ENCODE measurements around the gene ATP6V0C.
"Not testable (repeated sequence)": the region's sequence is repeated elsewhere in the genome, so short reads cannot be mapped to it uniquely, and the experiment has no call there.

ATP6V0C gene

DNA sequence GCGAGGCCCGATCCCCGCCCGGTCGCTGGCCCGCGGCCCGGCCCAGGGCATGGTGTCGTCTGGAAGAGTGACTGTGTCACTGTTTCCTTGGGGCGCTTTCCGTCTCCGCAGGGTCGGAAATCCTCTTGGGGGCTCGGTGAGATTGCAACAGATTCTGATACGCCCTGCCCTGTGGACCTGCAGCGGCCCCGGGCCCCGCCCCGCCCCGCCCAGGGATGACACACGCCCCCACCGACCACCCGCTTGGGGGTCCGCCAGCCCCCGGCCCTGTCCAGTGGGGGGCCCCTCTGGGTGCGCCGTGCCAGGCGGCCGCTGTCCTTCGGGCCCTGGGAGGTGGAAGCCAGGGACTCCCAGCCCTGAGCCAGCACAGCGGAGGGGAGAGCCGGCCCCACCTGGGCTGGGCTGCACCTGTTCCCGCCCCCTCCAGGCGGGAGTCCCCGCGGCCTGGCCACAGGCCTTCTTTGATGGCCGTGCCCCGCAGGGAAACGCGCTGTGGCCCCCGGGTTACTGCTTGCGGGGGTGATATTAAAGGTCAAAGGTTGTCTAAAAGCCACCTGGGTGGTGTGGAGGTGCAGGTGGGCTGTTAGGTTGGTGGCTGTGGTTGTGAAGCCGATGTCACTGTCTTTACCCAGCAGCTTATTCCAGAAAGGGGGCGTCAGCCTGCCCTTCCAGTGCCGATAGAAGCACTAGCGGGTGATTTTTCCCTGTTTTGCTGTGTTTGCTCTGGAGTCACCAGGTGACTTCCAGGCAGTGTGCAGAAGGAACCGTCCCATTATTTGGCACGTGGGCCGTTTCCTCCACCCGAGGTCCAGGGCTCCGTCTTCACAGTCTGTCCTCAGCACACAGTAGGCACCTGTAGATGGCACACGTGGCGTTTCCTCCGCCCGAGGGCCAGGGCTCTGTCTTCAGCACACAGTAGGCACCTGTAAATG lies 38.1 kb upstream of the ATP6V0C start:
- DNase-seq = peak; percentile 30

DNA sequence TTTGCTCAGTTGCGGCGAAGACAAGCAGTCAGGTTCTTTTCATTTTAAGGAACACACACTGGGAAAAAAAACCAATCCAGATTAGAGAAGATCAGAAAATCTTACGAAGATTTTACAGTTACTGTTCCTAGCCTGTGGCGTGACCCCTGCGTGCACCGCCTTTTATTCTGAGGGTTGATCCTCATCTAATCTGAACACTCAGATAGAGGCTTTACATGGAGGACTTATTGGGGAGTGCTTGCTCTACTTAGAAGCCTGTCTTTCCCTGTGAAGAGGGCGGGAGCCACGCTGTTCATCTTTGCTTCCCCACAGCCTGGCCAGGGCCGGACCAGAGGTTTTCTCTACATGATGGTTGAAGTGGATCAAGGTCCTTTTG lies 37.4 kb upstream of the ATP6V0C start:
- no peak for DNase-seq

DNA sequence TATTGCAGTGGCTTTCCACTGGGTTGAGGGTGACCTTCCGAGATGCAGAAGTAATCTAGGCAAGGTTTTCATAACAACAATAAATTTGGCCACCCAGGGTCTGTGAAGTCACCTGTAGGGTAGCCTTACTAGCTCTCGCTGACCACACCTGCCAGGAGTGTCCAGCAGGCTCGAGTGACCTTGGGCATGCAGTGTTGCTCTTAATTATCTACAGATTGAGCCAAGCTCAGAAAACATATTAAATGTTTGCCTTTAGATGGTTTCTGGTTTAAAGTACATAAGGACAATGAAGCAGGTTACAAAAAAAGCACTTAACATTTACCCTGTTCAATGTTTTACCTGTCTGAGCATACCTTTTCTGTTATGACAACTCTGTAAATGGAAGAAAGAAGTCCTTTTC lies 37.0 kb upstream of the ATP6V0C start:
- DNase-seq = no peak

DNA sequence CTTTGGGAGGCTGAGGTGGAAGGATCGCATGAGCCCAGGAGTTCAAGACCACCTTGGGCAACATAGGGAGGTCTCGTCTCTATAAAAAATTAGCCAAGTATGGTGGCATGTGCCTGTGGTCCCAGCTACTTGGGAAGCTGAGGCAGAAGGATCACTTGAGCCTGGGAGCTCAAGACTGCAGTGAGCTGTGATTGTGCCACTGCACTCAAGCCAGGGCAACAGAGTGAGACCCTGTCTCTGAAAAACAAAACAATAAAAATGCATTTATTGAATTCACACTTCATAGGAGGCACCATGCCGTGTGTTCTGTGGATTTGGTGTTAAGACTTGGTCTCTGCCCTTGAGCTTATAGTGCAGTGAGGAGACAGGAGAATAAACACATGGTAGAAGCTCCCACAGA lies 36.4 kb upstream of the ATP6V0C start:
- DNase-seq = no peak

DNA sequence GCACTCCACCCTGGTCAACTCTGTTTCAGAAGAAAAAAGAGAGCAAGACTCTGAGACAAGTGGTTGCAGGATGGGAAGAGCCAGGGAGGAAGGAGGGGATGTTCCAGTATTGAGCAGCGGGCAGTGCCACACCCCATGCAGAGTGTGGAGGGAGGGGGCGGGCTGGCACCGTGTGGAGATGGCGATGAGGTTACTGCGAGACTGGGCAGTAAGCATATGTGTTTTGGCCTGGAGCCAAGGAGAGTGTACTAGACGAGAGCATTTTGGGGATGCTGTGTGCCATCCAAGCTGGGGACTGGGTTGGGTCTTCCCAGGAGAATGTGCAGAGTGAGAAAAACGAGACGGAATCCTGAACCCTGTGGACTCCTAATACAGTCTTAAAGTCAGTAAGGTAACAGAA lies 35.5 kb upstream of the ATP6V0C start:
- no peak for DNase-seq

DNA sequence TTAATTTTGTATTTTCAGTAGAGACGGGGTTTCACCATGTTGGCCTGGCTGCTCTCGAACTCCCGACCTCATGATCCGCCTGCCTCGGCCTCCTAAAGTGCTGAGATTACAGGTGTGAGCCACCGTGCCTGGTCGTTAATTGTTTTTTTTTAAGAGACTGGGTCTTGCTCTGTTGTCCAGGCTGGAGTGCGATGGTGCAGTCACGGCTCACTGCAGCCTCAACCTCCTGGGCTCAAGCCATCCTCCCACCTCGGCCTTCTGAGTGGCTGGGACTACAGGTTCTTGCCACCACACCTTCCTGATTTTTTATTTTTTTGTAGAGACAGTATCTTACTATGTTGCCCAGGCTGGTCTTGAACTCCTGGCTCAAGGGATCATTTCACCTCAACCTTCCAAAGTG lies 33.8 kb upstream of the ATP6V0C start:
- DNase-seq = not testable (repeated sequence)

DNA sequence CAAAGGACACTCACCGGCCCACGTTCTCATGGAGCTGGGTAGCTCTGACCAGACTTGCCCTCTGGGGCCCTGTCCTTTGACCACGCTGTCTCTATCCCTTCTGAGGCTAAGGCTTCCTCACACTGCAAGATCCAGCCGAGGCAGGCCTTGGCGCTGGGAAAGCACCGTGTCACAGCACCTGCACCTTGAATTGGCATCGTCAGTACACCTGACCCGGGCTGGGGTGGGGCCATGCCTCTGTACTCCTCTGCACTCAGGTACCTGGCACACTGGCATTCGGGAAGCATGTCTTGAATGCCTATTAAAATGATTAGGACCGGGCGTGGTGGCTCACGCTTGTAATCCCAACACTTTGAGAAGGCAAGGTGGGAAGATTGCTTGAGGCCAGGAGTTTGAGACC lies 32.8 kb upstream of the ATP6V0C start:
- DNase-seq = no peak

DNA sequence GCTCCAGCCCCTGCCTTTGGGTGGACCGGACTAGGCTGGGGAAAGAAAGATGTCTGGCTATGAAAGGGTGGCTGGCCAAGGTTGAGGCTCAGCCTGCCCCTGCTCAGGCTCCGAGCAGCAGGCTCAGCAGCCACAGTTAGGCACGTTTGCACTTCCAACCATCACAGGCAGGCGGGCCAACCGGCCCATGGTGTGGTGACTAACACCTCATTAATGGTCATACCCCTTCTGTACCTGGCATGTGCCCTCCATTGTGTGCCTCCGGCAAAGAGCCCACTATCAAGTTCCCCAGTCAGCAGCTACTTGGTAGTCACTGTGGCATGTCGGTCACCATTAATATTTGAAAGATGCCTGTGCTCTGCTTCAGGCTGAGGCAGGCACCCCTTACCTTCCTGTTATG lies 32.1 kb upstream of the ATP6V0C start:
- no peak for DNase-seq

DNA sequence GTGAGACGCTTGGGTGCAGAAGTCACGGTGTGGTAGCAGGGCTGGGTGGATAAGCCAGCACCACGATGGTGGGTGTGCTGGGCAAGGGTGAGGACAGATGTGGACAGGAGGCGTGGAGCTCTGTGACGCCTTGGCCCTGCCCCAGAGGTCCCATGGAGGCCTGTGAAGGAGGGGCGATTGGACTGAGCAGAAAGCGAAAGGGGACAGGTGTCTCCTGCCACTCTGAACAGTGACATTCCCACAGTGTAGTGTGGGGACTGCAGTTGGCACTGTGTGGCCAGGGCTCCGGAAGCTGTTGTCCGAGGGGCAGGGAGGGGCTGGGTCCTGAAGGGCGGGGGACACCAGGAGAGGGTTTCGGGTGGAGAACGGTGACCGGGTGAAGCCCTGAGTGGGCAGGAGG lies 31.5 kb upstream of the ATP6V0C start:
- no peak for DNase-seq

DNA sequence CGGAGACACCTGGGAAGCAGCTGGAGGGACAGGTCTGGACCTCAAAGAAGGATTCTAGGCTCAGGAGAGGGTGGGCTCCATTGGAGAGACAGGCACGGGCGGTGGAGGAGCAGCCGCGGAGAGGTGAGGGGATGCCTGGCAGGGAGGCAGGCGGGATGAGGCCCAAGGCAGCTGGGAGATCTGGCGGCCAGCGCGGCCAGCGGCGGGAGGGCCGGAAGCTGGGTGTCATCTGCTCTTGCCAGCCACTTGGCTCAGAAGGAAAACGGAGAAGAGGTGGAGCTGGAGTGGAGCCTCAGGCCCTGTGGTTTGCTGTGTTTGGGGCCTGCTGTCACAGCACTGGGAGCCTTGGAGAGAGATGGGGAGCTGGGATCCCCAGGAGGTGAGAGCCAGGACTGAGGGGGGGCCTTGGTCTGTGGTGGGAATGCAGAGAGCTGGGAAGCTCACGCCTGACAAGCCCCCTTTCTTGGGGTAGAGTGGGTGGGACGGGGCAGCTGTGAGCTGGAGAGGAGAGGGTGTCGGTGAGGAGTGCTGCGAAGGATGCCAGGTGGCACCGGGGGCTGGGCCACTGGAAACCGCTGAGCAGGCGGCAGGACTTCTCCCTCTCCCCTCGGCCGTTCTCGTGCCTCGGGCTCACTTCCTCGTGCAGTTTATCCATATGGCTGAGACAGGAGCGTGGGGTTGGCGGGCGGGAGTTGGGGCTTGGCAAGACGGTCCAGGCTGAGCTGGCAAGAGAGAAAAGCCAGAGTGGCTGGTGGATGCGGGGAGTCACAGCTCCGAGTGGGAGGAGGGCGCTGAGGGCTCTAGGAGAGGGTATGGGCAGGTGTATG lies 30.8 kb upstream of the ATP6V0C start:
- no peak for DNase-seq

DNA sequence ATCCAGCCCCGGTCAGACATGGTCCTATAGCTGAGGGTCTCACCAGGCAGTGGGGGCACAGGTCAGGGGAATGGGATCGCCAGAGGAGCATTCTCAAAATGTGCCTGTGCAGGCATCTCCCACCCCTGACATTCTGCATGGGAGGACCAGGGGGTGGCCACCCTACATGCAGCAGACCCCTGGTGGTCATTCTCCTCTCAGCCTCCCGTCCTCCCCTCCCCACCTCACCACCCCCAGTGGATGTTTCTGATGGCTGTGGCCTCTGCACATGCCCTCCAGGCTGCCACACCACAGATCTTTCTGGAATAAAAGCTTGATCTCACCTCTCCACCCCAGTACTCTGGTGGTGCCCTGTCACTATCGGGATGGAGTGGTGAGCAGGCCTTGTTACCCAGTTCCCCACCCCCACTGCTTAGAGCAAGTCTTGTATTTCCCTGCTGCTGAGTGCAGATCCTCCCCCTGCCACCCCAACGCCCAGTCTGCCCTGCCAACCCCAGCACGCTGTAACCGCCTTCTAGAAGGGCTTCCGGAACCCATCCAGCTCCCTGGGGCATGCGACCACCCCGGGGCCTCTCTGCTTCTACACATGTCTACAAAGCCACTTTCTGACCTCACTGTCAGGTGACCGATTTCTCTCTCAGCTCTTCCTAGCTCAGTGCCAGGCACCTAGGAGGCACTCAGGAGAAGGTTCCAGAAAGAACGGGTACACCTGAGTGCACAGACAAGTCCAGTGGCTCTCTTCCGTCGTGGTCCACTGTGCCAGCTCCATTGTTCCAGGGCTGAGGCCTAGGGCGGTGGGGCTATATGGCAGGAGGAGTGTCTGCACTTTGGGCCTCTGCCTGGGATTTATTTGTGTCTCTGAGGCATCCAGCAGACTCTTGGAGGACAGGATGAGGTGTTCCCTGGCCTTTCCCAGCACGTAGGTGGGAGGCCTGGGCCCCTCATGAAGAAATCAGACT lies 29.5 kb upstream of the ATP6V0C start:
- DNase-seq = no peak

DNA sequence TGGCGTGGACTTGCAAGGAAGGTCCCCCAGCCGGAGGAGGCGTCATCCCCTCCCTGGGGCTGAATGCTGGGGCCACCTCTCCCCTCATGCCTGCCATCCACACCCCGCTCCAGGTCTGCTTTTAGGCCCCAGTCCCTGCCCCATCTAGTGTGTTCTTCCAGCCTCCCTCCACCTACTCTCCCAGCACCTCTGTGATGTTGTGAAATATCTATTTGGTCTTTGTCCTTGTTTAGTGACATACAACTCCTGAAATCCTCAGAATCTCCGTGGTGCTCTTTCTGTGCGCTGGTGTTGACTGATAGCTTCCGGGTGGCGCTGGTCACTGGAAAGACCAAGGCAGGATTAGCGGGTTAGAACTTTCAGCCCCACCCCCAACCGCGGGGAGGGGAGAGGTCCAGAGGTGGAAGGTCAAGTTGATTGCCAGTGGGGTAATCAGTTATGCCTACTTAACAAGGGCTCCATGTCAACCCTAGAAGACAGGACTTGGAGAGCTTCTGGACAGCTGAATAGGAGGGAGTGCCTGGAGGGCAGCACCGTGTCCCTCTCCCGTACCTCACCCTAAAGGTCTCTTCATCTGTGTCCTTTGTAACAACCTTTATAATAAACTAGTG lies 28.7 kb upstream of the ATP6V0C start:
- no peak for DNase-seq

DNA sequence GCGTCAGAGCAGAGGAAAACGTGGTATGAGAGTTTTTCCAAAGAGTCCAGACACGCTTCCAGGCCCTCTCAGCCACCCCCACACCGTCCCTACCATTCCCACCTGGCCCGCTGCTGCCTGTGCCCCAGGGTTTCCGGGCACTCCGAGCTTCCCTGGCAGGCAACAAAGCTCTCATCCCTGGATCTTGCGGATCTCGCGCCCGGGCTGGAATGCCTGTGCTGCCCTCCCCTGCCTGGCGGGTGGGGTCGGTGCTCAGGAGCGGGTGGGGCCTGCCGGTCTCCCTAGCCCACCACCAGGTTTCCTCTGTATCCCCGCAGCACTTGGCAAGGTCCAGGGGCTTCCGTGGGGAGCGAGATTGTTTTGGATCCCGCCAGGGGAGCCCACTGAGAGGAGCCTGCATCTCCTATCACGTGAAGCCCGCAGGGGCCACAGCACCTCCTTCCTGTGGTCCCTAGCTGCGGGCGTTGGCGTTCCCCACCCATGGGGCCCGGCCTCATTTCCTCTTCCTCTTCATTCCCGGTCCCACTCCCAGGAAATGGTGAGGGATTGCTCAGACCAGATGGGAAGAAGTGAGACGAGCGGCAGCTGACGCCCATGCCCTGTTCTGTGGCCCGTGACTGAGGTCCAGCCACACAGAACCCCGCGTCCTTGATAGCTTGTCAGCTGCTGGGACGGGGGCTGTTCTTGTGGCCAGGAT lies 27.8 kb upstream of the ATP6V0C start:
- DNase-seq = no peak

DNA sequence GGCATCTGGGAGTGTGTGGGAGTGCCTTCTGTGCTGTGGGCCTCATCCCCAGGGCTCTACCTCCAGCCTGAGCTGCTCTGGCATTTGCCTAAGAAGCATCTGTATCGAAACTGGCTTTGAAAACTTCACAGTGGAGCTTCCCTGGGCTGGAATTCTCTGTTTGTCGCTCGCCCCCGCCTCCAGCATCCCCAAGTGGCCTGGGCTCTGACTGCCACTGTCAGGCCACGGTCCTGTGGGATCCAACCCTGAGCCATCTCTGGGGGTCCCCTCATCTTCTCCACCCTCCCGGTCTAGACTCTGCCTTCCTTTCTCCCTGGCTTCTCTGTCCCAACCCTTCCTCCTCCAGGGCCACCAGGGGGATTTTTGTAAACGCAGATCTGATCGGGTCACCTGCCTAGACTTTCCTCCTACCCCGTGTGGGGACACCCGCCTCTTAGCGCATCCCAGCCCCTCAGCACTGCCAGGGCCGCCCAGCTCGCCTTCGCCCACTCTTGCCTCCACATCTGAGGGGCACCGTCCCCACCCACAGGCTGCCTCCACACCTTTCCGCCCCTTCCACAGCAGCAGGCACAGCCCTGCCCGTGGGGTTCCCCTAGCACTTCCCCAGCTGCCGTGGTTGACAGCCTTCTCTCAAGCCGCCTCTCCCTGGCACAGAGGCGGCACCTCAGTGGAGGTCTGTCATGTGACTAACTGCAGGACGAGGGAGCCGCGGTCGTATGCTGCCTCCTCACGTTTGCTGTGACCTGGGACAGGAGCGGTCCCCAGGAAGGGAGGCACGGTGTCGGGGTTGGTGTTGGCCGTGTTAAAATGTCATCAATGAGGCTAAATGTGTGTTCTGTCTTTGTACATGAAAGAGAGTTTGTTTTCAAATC lies 26.9 kb upstream of the ATP6V0C start:
- DNase-seq = peak; percentile 73

DNA sequence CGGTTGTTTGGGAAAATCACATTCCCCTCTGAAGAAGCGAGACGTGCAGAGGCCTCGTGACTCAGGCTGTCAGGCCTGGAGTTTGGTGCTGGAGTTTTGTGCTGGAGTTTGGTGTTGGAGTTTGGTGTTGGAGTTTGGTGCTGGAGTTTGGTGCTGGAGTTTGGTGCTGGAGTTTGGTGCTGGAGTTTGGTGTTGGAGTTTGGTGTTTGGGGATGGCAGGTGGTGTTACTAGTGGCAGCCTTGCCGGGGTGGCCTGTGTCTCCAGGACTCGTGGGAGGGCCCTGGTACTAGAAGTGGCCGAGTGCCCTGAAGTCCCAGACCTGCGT lies 26.3 kb upstream of the ATP6V0C start:
- no peak for DNase-seq

DNA sequence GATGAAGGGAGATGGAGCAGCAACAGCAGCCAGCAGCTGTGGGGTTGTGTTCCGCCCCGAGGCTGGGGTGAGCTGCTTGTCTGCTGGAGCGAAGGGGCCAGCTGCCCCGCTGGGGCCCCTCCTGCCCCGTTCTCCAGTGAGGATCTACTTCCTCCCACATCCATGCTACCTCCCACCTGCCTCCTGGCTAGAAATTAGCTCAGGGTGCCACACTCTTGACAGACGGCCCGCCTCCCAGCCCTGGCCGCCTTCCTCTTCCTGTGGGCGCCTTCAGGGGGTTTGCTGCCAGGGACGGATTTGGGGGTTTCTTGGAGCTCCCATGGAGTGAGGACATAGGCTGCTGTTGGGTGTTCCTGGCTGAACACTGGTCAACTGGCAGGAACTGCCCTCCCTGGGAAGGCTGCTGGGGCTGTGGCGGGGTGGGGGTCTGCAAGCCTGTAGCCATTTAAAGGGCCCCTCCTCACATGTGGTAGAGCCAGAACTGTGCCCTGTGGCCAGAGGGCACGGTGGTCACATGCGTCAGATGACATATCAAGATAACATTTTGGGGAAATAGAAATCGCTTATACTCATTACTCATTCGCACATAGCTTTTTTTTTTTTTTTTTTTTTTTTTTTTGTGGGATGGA lies 25.7 kb upstream of the ATP6V0C start:
- DNase-seq = no peak

DNA sequence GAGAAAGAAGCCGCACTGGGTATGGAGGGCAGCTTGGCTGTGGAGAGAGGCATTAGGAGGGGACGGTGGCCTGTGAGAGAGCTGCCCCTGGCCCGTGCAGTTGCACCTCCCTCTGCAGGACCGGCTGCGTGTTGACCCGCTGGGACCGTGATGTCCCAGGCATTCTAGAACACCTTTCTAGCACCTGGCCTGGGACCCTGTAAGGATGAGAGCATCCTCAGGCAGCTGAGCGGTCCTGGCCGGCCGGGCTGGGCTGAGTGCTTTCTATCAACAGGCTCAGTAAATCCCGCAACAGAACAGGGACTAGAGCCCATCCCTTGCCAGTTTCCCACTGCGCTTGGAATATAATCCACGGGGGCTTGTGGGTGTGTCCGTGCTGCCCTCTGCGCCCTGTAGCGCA lies 24.2 kb upstream of the ATP6V0C start:
- DNase-seq = no peak

DNA sequence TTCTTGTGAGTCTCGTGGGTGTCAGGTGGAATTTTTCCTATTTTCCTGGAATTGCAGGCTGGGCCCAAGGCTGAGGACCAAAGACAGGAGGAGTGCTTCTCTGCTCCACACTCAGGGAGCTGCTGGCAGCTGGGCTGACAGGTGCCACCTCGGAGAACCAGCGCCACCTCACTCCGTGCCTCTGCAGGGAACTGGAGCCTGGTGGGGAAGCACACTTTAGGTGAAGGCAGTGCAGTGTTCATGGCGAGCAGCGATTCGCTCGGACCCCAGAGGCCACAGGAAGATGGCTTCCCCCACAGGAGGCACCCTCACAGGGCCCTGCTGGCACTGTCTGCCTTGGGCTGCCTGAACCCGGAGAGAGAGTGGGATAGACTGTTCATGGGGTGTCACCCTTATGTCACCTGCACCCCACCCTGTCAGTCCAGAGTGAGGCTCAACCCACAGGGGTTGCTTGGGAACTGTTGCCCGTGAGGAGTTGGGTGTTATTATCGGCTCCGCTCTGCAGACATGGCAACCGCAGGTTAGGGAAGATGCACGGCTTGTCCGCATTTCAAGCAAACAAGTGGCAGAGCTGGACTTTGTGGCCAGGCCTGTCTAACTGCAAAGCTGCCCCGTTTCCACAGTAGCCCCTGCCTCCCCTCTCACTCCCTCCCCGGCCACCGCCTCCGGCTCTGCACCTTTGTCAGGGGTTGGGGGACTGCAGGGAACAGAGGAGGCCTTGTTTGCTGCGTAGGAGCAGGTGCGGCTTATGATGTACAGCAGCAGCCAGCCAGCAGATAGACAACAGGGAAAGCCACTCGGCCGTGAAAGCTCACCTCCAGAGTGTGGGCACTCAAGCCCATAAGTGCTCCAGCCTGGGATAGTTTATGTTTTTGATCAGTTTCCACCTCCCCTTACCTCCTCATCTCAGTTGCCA lies 23.3 kb upstream of the ATP6V0C start:
- no peak for DNase-seq

DNA sequence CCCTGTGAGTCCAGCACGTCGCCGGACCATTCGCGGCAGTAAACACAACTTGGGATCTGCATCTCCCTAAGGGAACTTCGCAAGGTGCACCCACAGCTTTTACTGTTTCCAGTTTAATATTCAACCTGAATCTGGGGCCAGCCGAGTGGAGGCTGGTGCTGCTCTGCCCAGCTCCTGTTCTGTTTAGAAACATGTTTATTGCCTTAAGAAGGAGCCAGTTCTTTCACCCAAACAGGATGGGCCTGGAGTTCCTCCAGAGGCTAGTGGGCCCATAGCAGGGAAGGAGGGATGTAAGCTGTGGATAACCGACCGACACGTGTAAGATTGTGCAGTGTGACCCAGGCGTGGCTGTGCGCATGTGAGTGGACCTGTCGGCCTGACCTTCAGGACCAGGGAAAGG lies 21.5 kb upstream of the ATP6V0C start:
- DNase-seq = no peak
